ENCODE measurements around the gene TCIRG1.
"Not testable (repeated sequence)": the region's sequence is repeated elsewhere in the genome, so short reads cannot be mapped to it uniquely, and the experiment has no call there.

The TCIRG1 gene

GRCh38 chr11:68083517-68083916 is 44.7 kb downstream of the TCIRG1 start:
- DNase-seq (ENCODE audit: low read depth), result peak; percentile 62

GRCh38 chr11:68089679-68090078 is 50.9 kb downstream of the TCIRG1 start:
- DNase-seq (ENCODE audit: low read depth), result no peak

GRCh38 chr11:68090287-68090686 is 51.5 kb downstream of the TCIRG1 start:
- no peak for DNase-seq (ENCODE audit: low read depth)

- DNase-seq (ENCODE audit: low read depth), result no peak
Measured at GRCh38 chr11:68090706-68091105, 51.9 kb downstream of the TCIRG1 start.

- DNase-seq (ENCODE audit: low read depth), result no peak
Measured at GRCh38 chr11:68092411-68092810, 53.6 kb downstream of the TCIRG1 start.

GRCh38 chr11:68092946-68093345 is 54.1 kb downstream of the TCIRG1 start:
- not testable (repeated sequence) for DNase-seq (ENCODE audit: low read depth)

GRCh38 chr11:68093565-68093964 is 54.7 kb downstream of the TCIRG1 start:
- DNase-seq (ENCODE audit: low read depth), result no peak

GRCh38 chr11:68096962-68097361 is 58.1 kb downstream of the TCIRG1 start:
- peak; percentile 46 for DNase-seq (ENCODE audit: low read depth)

GRCh38 chr11:68099057-68099456 is 60.2 kb downstream of the TCIRG1 start:
- DNase-seq (ENCODE audit: low read depth), result no peak

- peak; percentile 70 for DNase-seq (ENCODE audit: low read depth)
Measured at GRCh38 chr11:68099474-68100405, 60.9 kb downstream of the TCIRG1 start.
